ENCODE data around the gene ANKRD50. TPM values are rescaled to one million over a fixed set of nuclear protein-coding genes. Genes with fewer than 3 reads are reported as not detected.

The ANKRD50 gene
- total RNA-seq, 1 experiment from 2014 or later: 16.5 TPM

DNA sequence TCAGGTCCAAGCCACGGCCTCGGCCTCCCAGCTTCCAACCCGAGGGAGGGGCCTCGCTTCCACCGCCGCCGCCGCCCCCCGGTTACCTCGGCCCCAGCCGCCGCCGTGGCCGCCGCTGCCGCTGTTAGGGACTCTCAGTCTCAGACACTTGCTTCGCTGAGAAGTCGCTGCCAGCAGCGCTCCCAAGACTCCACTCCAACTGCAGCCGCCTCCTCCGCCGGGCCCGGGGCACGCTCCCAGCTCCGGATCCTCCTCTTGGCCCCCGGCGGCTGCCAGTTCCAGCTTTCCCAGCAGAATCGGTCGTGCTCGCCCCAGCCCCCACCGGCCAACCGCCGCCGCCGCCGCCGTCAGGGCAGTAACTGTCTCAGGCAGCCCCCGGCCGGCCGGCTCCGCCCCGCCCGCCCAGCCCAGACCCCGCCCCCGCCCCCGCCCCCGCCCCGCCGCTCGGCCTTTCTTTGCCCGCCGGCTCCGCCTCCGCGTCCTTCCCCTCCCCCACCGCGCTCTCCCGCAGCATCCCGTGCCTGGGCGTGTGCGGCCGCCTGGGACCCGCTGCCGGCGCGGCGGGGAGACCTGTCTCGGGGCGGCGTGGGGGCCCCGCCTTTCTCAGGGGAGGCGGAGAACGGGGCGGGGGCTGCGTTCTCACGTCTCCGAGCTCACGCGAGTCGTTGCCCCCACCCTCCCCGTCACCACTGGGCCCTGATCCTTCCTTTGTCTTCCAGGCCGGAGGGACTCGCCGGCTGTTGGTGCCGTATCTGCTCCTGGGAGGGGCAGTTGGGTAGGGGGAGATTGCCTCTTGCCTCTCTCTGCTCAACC lies at the start of gene ANKRD50 (continued):
- TF ChIP-seq ZBTB33 (IDR thresholded peaks at IDR 0.05; ENCODE audit: extremely low read depth, insufficient replicate concordance, low read length) (no peak), SIN3A (IDR thresholded peaks at IDR 0.05; ENCODE audit: low read depth) (peak; percentile 53; the same call in 1 of the 2 replicates), SP1 (IDR thresholded peaks at IDR 0.05; ENCODE audit: low read depth) (peak; percentile 58), RAD21 (IDR thresholded peaks at IDR 0.05; ENCODE audit: low read depth) (no peak), POLR2A (IDR thresholded peaks at IDR 0.05; ENCODE audit: borderline replicate concordance, extremely low read depth, insufficient read depth, insufficient read length) (peak; percentile 16), CEBPB (IDR thresholded peaks at IDR 0.05; ENCODE audit: low read depth) (no peak), YY1 (IDR thresholded peaks at IDR 0.05; ENCODE audit: extremely low read depth, insufficient replicate concordance, low read depth, low read length) (peak; percentile 3), CBX3 (IDR thresholded peaks at IDR 0.05; ENCODE audit: low read depth) (0 out of 2 replicates have a peak, but pooled peaks have one; percentile 39)

DNA sequence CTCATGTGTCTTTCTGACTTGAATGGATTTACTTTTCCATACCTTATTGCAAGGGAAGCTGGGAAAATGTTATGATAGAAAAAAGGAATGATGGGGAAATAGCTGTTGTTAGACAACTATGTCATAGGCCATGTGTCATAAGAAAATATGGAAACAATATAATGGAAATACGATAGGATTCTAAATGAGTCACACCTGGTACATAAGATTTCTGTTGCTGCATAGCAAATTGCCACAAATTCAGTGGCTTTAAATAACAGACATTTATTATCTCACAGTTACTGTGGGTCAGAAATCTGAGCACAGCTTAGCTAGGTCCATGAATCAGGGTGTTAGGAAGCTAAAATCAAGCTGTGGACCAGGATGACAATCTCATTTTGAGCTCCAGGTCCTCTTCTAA lies 44.6 kb upstream of the ANKRD50 start:
- no peaks in the 10 kb centered on the region for H3K36me3 ChIP-seq (ENCODE audit: control insufficient read depth in 1 of 2, insufficient read depth in 2 of 2, low read length in 2 of 2)
- intact Hi-C loops (cut with micrococcal nuclease): no loop called here
- no peak for ATAC-seq
- no peak for DNase-seq (ENCODE audit: low read depth, low spot score)
- H3K4me3 ChIP-seq (replicated peaks in 1 of 2; ENCODE audit: low read depth in 1 of 2, low read length in 2 of 2): no peak overlapping the region
- no peaks in the 10 kb centered on the region for H3K9me3 ChIP-seq (ENCODE audit: control insufficient read depth in 1 of 2, insufficient read depth in 1 of 2, low read depth in 1 of 2, low read length in 2 of 2)
- H2AFZ ChIP-seq (ENCODE audit: low read depth, low read length, poor library complexity, severe bottlenecking): no peak overlapping the region
- POLR2A ChIA-PET: no interaction called here
- no peak overlapping the region for H3K27ac ChIP-seq (ENCODE audit: low read depth, low read length)
- H3K4me1 ChIP-seq (ENCODE audit: control insufficient read depth in 1 of 2, insufficient read depth in 2 of 2, low read length in 2 of 2): no peaks in the 10 kb centered on the region
- no peak overlapping the region for H3K4me2 ChIP-seq (ENCODE audit: low read length)
- RAD21 ChIA-PET (ENCODE audit: low non-redundant PET in 1 of 2, low total read pairs in 2 of 2, uncharacterized antibody in 2 of 2, unreplicated experiment in 2 of 2): no interaction called here
- BruUV-seq (replicated peaks): no TSS peak
- H3K27me3 ChIP-seq (ENCODE audit: insufficient read depth, low read length): no peaks in the 10 kb centered on the region
- CTCF ChIA-PET: no interaction called here
- H3K9me2 ChIP-seq (ENCODE audit: insufficient read depth): no peaks in the 10 kb centered on the region
- no peak overlapping the region for H3K9ac ChIP-seq (ENCODE audit: low read length)
- TF ChIP-seq FOSL1 (IDR thresholded peaks at IDR 0.05; ENCODE audit: low read depth): no peak
- no peak for TF ChIP-seq POLR2A (IDR thresholded peaks at IDR 0.05; ENCODE audit: borderline replicate concordance, extremely low read depth, insufficient read depth, insufficient read length)
- TF ChIP-seq RAD21 (IDR thresholded peaks at IDR 0.05; ENCODE audit: low read depth): no peak
- TF ChIP-seq ZNF274 (IDR thresholded peaks at IDR 0.05; ENCODE audit: low read depth, low read length): no peak
- no peak for TF ChIP-seq EZH2 (IDR thresholded peaks at IDR 0.05)
- TF ChIP-seq ZBTB33 (IDR thresholded peaks at IDR 0.05; ENCODE audit: extremely low read depth, insufficient replicate concordance, low read length): no peak
- no peak for TF ChIP-seq EZH2phosphoT487 (IDR thresholded peaks at IDR 0.05; ENCODE audit: borderline replicate concordance)
- no peak for TF ChIP-seq TCF7L2 (IDR thresholded peaks at IDR 0.05; ENCODE audit: borderline replicate concordance, extremely low read depth, insufficient read depth, insufficient read length)
- no peaks in the 10 kb centered on the region for H3K79me2 ChIP-seq (ENCODE audit: insufficient read depth, low read length)
- no peaks in the 10 kb centered on the region for H4K20me1 ChIP-seq (ENCODE audit: insufficient read depth)

Data from HCT116 (cell line).